ENCODE data around the gene MAGEL2. TPM values are rescaled to one million over a fixed set of nuclear protein-coding genes. Genes with fewer than 3 reads are reported as not detected.

Gene MAGEL2
- polyA plus RNA-seq (2013, experiment 1 of 2) = 3.6 TPM
- polyA plus RNA-seq (2013, experiment 2 of 2) = 5.3 TPM

GRCh38 chr15:23647421-23648370 is at the start of gene MAGEL2:
Gene MAGEL2 (minus strand): TSS chr15:23647867. CDS start chr15:23647742, 125 bp downstream.
- 50% methylated on average over 36 of the region's 37 CpGs for WGBS
- Histone ChIP-seq H3K4me3 (ENCODE audit: low read length) (peak within 1 kb of the TSS; percentile 79), H3K27ac (ENCODE audit: low read depth, low read length) (no peak within 1 kb of the TSS), H3K9ac (ENCODE audit: low read depth, low read length) (peak within 1 kb of the TSS; percentile 81), H3K36me3 (ENCODE audit: insufficient read depth, low read length) (no peaks in the 10 kb centered on the region), H3K27me3 (ENCODE audit: insufficient read depth, low read length) (peaks cover 8% of the 10 kb centered on the region; the same call in 1 of the 2 replicates), H3K9me3 (ENCODE audit: insufficient read depth, low read depth, low read length) (peaks cover 24% of the 10 kb centered on the region), H3K4me1 (ENCODE audit: insufficient read depth, low read length) (0 out of 2 replicates have a peak, but pooled peaks cover 6% of the 10 kb centered on the region)

- Histone ChIP-seq H3K27me3 (ENCODE audit: insufficient read depth, low read length) (no peaks in the 10 kb centered on the region), H3K27ac (ENCODE audit: low read depth, low read length) (no peak overlapping the region), H3K36me3 (ENCODE audit: insufficient read depth, low read length) (no peaks in the 10 kb centered on the region), H3K9me3 (ENCODE audit: insufficient read depth, low read depth, low read length) (peaks cover 31% of the 10 kb centered on the region), H3K9ac (ENCODE audit: low read depth, low read length) (no peak overlapping the region), H3K4me1 (ENCODE audit: insufficient read depth, low read length) (no peaks in the 10 kb centered on the region), H3K4me3 (ENCODE audit: low read length) (no peak overlapping the region)
- 40% methylated on average over 1 of the region's 2 CpGs for WGBS
These were observed 47.6 kb upstream of the MAGEL2 start for GRCh38 chr15:23695282-23695681.

DNA sequence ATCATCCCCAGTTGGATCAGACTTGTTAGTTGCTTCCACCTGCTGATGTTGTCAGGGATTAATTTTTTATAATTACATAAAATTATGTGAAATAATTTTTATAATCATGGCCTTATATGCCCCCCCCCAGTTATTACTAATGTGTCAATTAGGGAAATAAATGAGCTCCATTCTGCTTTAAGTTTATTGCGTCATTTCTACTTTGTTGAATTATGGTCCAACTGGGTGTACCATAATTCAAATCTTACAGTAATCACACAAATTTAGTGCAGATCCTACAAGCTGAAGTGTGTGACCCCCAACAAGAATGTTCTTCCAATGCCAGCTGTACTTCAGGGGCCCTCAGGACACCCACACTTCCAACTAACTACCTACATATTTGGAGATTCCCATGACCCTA is 46.9 kb upstream of the MAGEL2 start:
- WGBS = 100% methylated on average over 1 of the region's 1 CpG
- Histone ChIP-seq H3K4me1 (ENCODE audit: insufficient read depth, low read length) (no peaks in the 10 kb centered on the region), H3K4me3 (ENCODE audit: low read length) (no peak overlapping the region), H3K27me3 (ENCODE audit: insufficient read depth, low read length) (no peaks in the 10 kb centered on the region), H3K9me3 (ENCODE audit: insufficient read depth, low read depth, low read length) (peaks cover 38% of the 10 kb centered on the region), H3K36me3 (ENCODE audit: insufficient read depth, low read length) (no peaks in the 10 kb centered on the region), H3K9ac (ENCODE audit: low read depth, low read length) (no peak overlapping the region), H3K27ac (ENCODE audit: low read depth, low read length) (no peak overlapping the region)

GRCh38 chr15:23690450-23690852 is 42.8 kb upstream of the MAGEL2 start:
- Histone ChIP-seq H3K36me3 (ENCODE audit: insufficient read depth, low read length) (no peaks in the 10 kb centered on the region), H3K9ac (ENCODE audit: low read depth, low read length) (no peak overlapping the region), H3K4me1 (ENCODE audit: insufficient read depth, low read length) (no peaks in the 10 kb centered on the region; the same call in 1 of the 2 replicates), H3K27me3 (ENCODE audit: insufficient read depth, low read length) (no peaks in the 10 kb centered on the region), H3K9me3 (ENCODE audit: insufficient read depth, low read depth, low read length) (peaks cover 57% of the 10 kb centered on the region), H3K27ac (ENCODE audit: low read depth, low read length) (no peak overlapping the region), H3K4me3 (ENCODE audit: low read length) (no peak overlapping the region)
- WGBS = 79% methylated on average over 5 of the region's 5 CpGs

DNA sequence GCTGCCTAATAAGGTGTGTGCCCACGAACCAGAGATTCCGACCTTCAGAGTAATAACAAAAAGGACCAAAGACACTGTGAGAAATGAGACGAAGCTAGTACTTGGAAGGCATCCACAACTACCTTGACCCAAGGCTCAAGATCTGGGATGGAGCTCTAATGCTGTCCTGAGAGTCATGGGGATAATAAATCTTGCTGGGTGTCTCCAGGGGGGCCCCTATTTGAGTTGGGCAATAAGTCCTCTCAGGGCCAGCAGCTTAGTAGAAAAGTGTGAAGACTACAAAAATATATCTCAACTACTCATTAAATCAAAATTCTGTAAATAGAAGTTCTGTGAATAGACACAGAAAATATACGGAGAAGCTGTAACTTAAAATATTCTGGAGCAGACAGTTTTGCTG is 42.3 kb upstream of the MAGEL2 start:
- Histone ChIP-seq H3K4me1 (ENCODE audit: insufficient read depth, low read length) (no peaks in the 10 kb centered on the region; the same call in 1 of the 2 replicates), H3K9ac (ENCODE audit: low read depth, low read length) (no peak overlapping the region), H3K27me3 (ENCODE audit: insufficient read depth, low read length) (no peaks in the 10 kb centered on the region), H3K9me3 (ENCODE audit: insufficient read depth, low read depth, low read length) (peaks cover 56% of the 10 kb centered on the region), H3K36me3 (ENCODE audit: insufficient read depth, low read length) (no peaks in the 10 kb centered on the region), H3K4me3 (ENCODE audit: low read length) (no peak overlapping the region), H3K27ac (ENCODE audit: low read depth, low read length) (no peak overlapping the region)
- WGBS = 93% methylated on average over 4 of the region's 4 CpGs

GRCh38 chr15:23687143-23687470 is 39.4 kb upstream of the MAGEL2 start, which contains the start of gene NDN:
Gene NDN (minus strand): TSS chr15:23687305. CDS start chr15:23687217, 88 bp downstream.
- H3K4me3 ChIP-seq (ENCODE audit: low read length) = peak within 1 kb of the TSS; percentile 81
- no peak within 1 kb of the TSS for H3K27ac ChIP-seq (ENCODE audit: low read depth, low read length)
- no peaks in the 10 kb centered on the region; the same call in 1 of the 2 replicates for H3K4me1 ChIP-seq (ENCODE audit: insufficient read depth, low read length)
- H3K9ac ChIP-seq (ENCODE audit: low read depth, low read length) = peak within 1 kb of the TSS; percentile 53
- no peaks in the 10 kb centered on the region for H3K27me3 ChIP-seq (ENCODE audit: insufficient read depth, low read length)
- WGBS = 44% methylated on average over 38 of the region's 38 CpGs
- peaks cover 43% of the 10 kb centered on the region for H3K9me3 ChIP-seq (ENCODE audit: insufficient read depth, low read depth, low read length)
- H3K36me3 ChIP-seq (ENCODE audit: insufficient read depth, low read length) = no peaks in the 10 kb centered on the region

DNA sequence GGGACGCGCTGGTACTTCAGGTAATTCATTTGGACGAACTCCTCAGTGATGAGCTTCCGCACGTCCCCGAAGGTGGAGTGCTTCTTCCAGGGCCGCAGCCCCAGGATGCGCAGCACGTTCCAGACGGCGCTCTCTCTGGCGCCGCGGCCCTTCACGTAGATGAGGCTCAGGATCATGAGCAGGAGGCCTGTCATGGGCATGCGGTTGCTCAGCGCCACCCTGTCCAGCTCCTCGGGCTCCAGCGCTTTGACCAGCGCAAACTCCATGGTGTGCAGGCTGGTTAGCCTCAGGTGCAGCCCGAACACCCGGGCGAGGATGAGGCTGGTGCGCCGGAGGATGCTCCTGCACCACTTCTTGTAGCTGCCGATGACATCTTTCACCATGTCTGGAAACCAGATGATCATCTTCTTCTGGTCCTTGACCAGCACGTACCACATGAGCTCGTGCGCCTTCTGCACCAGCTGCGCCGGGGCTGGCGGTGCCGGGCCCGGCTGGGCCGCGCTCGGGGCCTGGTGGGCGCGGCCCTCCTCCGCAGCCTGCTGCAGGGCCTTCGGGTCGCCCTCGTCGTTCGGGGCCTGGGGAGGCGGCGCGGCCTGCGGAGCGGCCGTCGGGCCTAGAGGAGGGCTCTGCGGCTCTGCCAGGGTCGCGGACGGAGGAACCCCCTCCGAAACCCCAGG is 38.9 kb upstream of the MAGEL2 start:
- no peak overlapping the region for H3K27ac ChIP-seq (ENCODE audit: low read depth, low read length)
- H3K36me3 ChIP-seq (ENCODE audit: insufficient read depth, low read length) = no peaks in the 10 kb centered on the region
- H3K4me3 ChIP-seq (ENCODE audit: low read length) = peak overlapping the region; percentile 81
- no peaks in the 10 kb centered on the region; the same call in 1 of the 2 replicates for H3K4me1 ChIP-seq (ENCODE audit: insufficient read depth, low read length)
- H3K9ac ChIP-seq (ENCODE audit: low read depth, low read length) = peak overlapping the region; percentile 53
- WGBS = 53% methylated on average over 57 of the region's 57 CpGs
- no peaks in the 10 kb centered on the region for H3K27me3 ChIP-seq (ENCODE audit: insufficient read depth, low read length)
- peaks cover 42% of the 10 kb centered on the region for H3K9me3 ChIP-seq (ENCODE audit: insufficient read depth, low read depth, low read length)

DNA sequence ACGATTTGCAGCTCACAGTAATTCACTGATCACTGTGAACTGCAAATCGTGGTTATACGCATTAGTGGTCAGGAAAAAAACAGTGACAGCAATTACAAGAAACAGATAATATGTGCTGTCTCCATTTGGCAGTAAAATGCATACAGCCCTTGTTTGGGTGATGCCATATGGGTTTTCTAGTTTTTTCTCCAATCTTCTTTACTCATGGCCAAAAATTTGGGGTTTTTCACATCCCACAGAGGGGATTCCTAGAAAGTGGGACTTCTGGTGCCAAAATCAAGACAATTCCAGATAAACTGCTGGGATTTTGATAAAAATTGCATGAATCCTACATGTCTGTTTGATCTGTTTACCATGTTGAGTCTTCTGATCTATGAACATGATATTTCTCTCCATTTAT is 23.8 kb upstream of the MAGEL2 start:
- WGBS = 87% methylated on average over 3 of the region's 3 CpGs
- Histone ChIP-seq H3K4me1 (ENCODE audit: insufficient read depth, low read length) (no peaks in the 10 kb centered on the region), H3K27ac (ENCODE audit: low read depth, low read length) (no peak overlapping the region), H3K9ac (ENCODE audit: low read depth, low read length) (no peak overlapping the region), H3K27me3 (ENCODE audit: insufficient read depth, low read length) (no peaks in the 10 kb centered on the region), H3K4me3 (ENCODE audit: low read length) (no peak overlapping the region), H3K36me3 (ENCODE audit: insufficient read depth, low read length) (no peaks in the 10 kb centered on the region), H3K9me3 (ENCODE audit: insufficient read depth, low read depth, low read length) (peaks cover 70% of the 10 kb centered on the region)

GRCh38 chr15:23670970-23671369 is 23.3 kb upstream of the MAGEL2 start:
- H3K4me1 ChIP-seq (ENCODE audit: insufficient read depth, low read length) = no peaks in the 10 kb centered on the region
- H3K4me3 ChIP-seq (ENCODE audit: low read length) = no peak overlapping the region
- H3K27me3 ChIP-seq (ENCODE audit: insufficient read depth, low read length) = no peaks in the 10 kb centered on the region
- no peaks in the 10 kb centered on the region for H3K36me3 ChIP-seq (ENCODE audit: insufficient read depth, low read length)
- no peak overlapping the region for H3K27ac ChIP-seq (ENCODE audit: low read depth, low read length)
- WGBS = 83% methylated on average over 1 of the region's 1 CpG
- no peak overlapping the region for H3K9ac ChIP-seq (ENCODE audit: low read depth, low read length)
- H3K9me3 ChIP-seq (ENCODE audit: insufficient read depth, low read depth, low read length) = peaks cover 69% of the 10 kb centered on the region

DNA sequence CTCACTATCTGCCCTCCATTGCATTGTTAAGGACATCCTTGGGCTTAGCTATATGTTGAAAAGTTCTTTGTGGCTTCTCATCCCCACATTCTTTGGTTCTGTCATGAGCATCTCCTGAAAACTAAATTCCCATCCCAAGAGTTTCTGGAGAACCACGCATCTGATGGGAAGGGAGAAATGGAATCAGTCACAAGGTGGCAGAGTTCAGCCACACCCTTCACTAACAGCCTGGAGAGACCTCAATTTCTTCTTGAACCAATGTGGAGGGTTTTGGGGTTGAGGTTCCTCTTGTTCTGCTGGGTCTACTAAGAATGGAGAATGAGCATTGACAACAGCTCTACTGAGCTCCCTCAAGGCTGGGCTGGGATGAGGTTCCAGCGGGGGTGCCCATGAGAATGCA is 15.6 kb upstream of the MAGEL2 start:
- no peaks in the 10 kb centered on the region for H3K27me3 ChIP-seq (ENCODE audit: insufficient read depth, low read length)
- no peaks in the 10 kb centered on the region for H3K36me3 ChIP-seq (ENCODE audit: insufficient read depth, low read length)
- 59% methylated on average over 2 of the region's 2 CpGs for WGBS
- H3K9me3 ChIP-seq (ENCODE audit: insufficient read depth, low read depth, low read length) = peaks cover 34% of the 10 kb centered on the region
- H3K4me1 ChIP-seq (ENCODE audit: insufficient read depth, low read length) = no peaks in the 10 kb centered on the region
- H3K4me3 ChIP-seq (ENCODE audit: low read length) = no peak overlapping the region
- H3K27ac ChIP-seq (ENCODE audit: low read depth, low read length) = no peak overlapping the region
- no peak overlapping the region for H3K9ac ChIP-seq (ENCODE audit: low read depth, low read length)

DNA sequence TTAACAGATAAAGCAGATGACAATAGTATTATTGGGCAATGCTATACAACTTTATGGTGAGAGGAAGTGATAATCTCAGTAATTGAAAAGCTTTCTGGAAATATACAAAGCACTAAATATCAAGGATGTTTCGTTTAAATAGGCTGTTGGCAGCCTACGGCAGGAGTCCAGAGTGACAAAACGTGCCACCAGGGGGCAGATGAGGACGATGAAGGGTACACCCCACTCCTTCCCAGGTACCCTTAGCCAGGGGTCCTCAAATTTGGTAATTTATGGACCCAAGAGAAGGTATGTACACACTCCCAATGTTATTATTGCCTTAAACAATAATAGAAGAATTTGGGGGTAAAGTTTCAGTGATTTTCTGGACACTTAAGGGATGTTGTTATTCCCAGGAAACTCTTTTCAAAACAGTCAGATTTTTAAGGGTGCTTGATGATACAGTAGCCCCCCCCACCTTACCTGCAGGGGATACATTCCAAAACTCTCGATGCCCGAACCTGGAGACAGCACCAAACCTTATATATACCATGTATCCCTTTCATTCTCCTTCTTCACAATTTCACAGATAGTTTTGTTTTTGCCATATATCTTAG is 1.4 kb upstream of the MAGEL2 start:
- Histone ChIP-seq H3K9me3 (ENCODE audit: insufficient read depth, low read depth, low read length) (peaks cover 24% of the 10 kb centered on the region), H3K27ac (ENCODE audit: low read depth, low read length) (no peak overlapping the region), H3K9ac (ENCODE audit: low read depth, low read length) (no peak overlapping the region), H3K36me3 (ENCODE audit: insufficient read depth, low read length) (no peaks in the 10 kb centered on the region), H3K27me3 (ENCODE audit: insufficient read depth, low read length) (peaks cover 8% of the 10 kb centered on the region; the same call in 1 of the 2 replicates), H3K4me3 (ENCODE audit: low read length) (no peak overlapping the region; the same call in 1 of the 2 replicates), H3K4me1 (ENCODE audit: insufficient read depth, low read length) (0 out of 2 replicates have a peak, but pooled peaks cover 6% of the 10 kb centered on the region)
- WGBS = 29% methylated on average over 6 of the region's 6 CpGs

All from HUES64 (cell line).